SK-N-SH (cell line): ENCODE data around the gene PDK4.

Experiments used
- FOXM1 ChIP-seq: IDR thresholded peaks from 2 replicates; pipeline ENCODE4 v1.4.0; 2012; ENCODE audit warnings: low read depth, mild to moderate bottlenecking
- RAD21 ChIP-seq: IDR thresholded peaks from 2 replicates; pipeline ENCODE4 v1.6.1; 2012; ENCODE audit warnings: mild to moderate bottlenecking, low read length
- TAF1 ChIP-seq: IDR thresholded peaks from 2 replicates; pipeline ENCODE4 v1.6.1; 2012; ENCODE audit warnings: low read depth, mild to moderate bottlenecking, low read length, moderate library complexity, borderline replicate concordance
- TF ChIP-seq, protein P1 (sequence below): fragments of 200-600 bp; sonication (generic); IDR thresholded peaks from 2 replicates; pipeline ENCODE4 v1.6.1; 2017; ENCODE audit warnings: antibody characterized with exemption, mild to moderate bottlenecking, moderate library complexity

- TF ChIP-seq, protein P1, sequence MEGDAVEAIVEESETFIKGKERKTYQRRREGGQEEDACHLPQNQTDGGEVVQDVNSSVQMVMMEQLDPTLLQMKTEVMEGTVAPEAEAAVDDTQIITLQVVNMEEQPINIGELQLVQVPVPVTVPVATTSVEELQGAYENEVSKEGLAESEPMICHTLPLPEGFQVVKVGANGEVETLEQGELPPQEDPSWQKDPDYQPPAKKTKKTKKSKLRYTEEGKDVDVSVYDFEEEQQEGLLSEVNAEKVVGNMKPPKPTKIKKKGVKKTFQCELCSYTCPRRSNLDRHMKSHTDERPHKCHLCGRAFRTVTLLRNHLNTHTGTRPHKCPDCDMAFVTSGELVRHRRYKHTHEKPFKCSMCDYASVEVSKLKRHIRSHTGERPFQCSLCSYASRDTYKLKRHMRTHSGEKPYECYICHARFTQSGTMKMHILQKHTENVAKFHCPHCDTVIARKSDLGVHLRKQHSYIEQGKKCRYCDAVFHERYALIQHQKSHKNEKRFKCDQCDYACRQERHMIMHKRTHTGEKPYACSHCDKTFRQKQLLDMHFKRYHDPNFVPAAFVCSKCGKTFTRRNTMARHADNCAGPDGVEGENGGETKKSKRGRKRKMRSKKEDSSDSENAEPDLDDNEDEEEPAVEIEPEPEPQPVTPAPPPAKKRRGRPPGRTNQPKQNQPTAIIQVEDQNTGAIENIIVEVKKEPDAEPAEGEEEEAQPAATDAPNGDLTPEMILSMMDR = no peak
- TF ChIP-seq RAD21 (no peak), TAF1 (no peak), FOXM1 (no peak)
These were observed 2.2 kb upstream of the PDK4 start for GRCh38 chr7:95598511-95598910.
